K562 (cell line): ENCODE measurements around the gene PCDH9. TPM values are rescaled to one million over a fixed set of nuclear protein-coding genes. Genes with fewer than 3 reads are reported as not detected.
A peak's percentile ranks its signal among the peaks of the same experiment; 100 is the strongest.

Experiments
- polyA plus RNA-seq, 8 experiments: library from polyadenylated mRNA; depleted of rRNA in 4 of 8; stranded (reverse) in 5 of 8; unstranded in 3 of 8; fragments of >200 nt; fragmentation: Nextera tagmentation in 2 of 8; fragmentation: Illumina TruSeq in 1 of 8; extraction: Ambion mirVana in 2 of 8; extraction: Trizol in 1 of 8; gene quantifications; 2 replicates each; pipeline versions ENCODE4 v1.2.1 to v1.2.3, GENCODE V29; 2011 to 2014; ENCODE audit warnings: inconsistent platforms in 1 of 8, missing spikeins in 1 of 8
- total RNA-seq, 7 experiments: library from RNA; depleted of rRNA in 6 of 7; stranded (reverse); fragments of >200 nt in 6 of 7; fragmentation: Illumina TruSeq in 2 of 7; extraction: Trizol in 2 of 7; gene quantifications; 2 replicates each; pipeline versions ENCODE4 v1.2.1 to v1.2.3, GENCODE V29; 2011 to 2021; ENCODE audit warnings: low replicate concordance in 1 of 7
- TF ChIP-seq, protein P1 (sequence below), 3 experiments: IDR thresholded peaks in 2 of 3; conservative IDR thresholded peaks in 1 of 3; 2 replicates each; pipeline ENCODE4 v1.5.1; 2011 to 2012; ENCODE audit warnings: low read length in 3 of 3, mild to moderate bottlenecking in 3 of 3, control low read depth in 2 of 3, improper control_type of control experiment in 1 of 3, inconsistent platforms in 1 of 3, low read depth in 1 of 3, mixed read lengths in 1 of 3, moderate library complexity in 1 of 3; ENCODE audit not compliant: insufficient read depth in 2 of 3
- TF ChIP-seq, protein P2 (sequence below): fragments of 450-650 bp; IDR thresholded peaks from 2 replicates; pipeline ENCODE4 v1.6.1; 2016; ENCODE audit warnings: low read depth

Gene PCDH9
- total and polyA plus RNA-seq, 9 of the 15 experiments (the other 6 are each of a cell fraction or from before 2014, with no cell fraction given) = 1.1 to 6.7 (median 4.9) TPM

DNA sequence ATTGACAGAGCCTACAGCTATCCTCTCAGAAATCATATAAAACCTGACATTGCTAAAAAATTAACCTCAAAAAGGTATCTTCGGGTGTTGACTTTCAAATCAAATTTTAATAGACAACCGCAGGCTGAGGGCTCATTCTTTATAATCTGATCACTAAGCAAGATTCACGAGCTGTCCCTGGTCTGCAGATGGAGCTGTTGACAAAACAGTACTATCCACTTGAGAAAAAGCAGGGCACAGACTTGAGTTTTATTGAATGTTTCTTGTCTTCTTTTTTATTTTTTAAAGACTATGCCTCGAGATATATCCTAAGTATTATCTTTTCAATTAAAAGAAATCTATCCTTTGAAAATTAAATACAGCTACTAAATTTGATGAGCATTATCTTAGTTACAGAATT, 540.5 kb downstream of the PCDH9 start (continued):
- TF ChIP-seq, protein P1, sequence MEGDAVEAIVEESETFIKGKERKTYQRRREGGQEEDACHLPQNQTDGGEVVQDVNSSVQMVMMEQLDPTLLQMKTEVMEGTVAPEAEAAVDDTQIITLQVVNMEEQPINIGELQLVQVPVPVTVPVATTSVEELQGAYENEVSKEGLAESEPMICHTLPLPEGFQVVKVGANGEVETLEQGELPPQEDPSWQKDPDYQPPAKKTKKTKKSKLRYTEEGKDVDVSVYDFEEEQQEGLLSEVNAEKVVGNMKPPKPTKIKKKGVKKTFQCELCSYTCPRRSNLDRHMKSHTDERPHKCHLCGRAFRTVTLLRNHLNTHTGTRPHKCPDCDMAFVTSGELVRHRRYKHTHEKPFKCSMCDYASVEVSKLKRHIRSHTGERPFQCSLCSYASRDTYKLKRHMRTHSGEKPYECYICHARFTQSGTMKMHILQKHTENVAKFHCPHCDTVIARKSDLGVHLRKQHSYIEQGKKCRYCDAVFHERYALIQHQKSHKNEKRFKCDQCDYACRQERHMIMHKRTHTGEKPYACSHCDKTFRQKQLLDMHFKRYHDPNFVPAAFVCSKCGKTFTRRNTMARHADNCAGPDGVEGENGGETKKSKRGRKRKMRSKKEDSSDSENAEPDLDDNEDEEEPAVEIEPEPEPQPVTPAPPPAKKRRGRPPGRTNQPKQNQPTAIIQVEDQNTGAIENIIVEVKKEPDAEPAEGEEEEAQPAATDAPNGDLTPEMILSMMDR (IDR thresholded peaks at IDR 0.05 in 2 of 3, conservative IDR thresholded peaks at IDR 0.05 in 1 of 3; ENCODE audit: insufficient read depth in 2 of 3, low read depth in 1 of 3, low read length in 3 of 3) = 0 out of 6 replicates have a peak, but pooled peaks of 1 of the 3 experiments have one; percentile 2
- TF ChIP-seq, protein P2, sequence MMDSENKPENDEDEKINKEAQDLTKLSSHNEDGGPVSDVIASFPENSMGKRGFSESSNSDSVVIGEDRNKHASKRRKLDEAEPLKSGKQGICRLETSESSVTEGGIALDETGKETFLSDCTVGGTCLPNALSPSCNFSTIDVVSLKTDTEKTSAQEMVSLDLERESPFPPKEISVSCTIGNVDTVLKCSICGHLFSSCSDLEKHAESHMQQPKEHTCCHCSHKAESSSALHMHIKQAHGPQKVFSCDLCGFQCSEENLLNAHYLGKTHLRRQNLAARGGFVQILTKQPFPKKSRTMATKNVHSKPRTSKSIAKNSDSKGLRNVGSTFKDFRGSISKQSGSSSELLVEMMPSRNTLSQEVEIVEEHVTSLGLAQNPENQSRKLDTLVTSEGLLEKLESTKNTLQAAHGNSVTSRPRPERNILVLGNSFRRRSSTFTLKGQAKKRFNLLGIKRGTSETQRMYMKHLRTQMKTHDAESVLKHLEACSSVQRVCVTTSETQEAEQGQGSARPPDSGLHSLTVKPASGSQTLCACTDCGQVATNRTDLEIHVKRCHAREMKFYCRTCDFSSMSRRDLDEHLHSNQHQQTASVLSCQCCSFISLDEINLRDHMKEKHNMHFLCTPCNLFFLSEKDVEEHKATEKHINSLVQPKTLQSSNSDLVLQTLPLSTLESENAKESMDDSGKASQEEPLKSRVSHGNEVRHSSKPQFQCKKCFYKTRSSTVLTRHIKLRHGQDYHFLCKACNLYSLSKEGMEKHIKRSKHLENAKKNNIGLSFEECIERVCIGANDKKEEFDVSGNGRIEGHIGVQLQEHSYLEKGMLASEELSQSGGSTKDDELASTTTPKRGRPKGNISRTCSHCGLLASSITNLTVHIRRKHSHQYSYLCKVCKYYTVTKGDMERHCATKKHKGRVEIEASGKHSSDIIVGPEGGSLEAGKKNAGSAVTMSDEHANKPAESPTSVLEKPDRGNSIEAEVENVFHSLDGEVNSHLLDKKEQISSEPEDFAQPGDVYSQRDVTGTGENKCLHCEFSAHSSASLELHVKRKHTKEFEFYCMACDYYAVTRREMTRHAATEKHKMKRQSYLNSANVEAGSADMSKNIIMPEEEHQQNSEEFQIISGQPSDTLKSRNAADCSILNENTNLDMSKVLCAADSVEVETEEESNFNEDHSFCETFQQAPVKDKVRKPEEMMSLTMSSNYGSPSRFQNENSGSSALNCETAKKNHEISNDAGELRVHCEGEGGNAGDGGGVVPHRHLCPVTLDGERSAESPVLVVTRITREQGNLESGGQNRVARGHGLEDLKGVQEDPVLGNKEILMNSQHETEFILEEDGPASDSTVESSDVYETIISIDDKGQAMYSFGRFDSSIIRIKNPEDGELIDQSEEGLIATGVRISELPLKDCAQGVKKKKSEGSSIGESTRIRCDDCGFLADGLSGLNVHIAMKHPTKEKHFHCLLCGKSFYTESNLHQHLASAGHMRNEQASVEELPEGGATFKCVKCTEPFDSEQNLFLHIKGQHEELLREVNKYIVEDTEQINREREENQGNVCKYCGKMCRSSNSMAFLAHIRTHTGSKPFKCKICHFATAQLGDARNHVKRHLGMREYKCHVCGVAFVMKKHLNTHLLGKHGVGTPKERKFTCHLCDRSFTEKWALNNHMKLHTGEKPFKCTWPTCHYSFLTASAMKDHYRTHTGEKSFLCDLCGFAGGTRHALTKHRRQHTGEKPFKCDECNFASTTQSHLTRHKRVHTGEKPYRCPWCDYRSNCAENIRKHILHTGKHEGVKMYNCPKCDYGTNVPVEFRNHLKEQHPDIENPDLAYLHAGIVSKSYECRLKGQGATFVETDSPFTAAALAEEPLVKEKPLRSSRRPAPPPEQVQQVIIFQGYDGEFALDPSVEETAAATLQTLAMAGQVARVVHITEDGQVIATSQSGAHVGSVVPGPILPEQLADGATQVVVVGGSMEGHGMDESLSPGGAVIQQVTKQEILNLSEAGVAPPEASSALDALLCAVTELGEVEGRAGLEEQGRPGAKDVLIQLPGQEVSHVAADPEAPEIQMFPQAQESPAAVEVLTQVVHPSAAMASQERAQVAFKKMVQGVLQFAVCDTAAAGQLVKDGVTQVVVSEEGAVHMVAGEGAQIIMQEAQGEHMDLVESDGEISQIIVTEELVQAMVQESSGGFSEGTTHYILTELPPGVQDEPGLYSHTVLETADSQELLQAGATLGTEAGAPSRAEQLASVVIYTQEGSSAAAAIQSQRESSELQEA = no peak
